Mammary epithelial cell (primary cell): Measurements from ENCODE around the gene MFSD11.

ENCODE experiments used
- CTCF ChIP-seq, 2 donors: IDR thresholded peaks in 1 of 2; conservative IDR thresholded peaks in 1 of 2; 2 replicates each; pipeline ENCODE4 v1.5.1; 2011 to 2012; ENCODE audit warnings: inconsistent platforms in 2 of 2, low read length in 2 of 2, mild to moderate bottlenecking in 2 of 2, control low read depth in 1 of 2, low read depth in 1 of 2; ENCODE audit not compliant: insufficient read depth in 1 of 2; ENCODE audit errors: extremely low read depth in 1 of 2
- EZH2 ChIP-seq: IDR thresholded peaks from 2 replicates; pipeline ENCODE4 v1.6.1; 2012; ENCODE audit warnings: low read length, inconsistent platforms, borderline replicate concordance

- peak in 1 of 2 donors; percentile 22 for TF ChIP-seq CTCF (conservative IDR thresholded peaks at IDR 0.05 in 1 of 2, IDR thresholded peaks at IDR 0.05 in 1 of 2; ENCODE audit: extremely low read depth in 1 of 2, insufficient read depth in 1 of 2, low read depth in 1 of 2, low read length in 2 of 2)
- no peak for TF ChIP-seq EZH2
Observed at GRCh38 chr17:76707985-76708807, 29.7 kb upstream of the MFSD11 start.
